ENCODE results near the gene CCDC93. TPM values are rescaled to one million over a fixed set of nuclear protein-coding genes. Genes with fewer than 3 reads are reported as not detected.

CCDC93 gene
- total and polyA plus RNA-seq, 4 donors: 9.6 to 45.6 (median 24.2) TPM

- peaks cover 0 to 3% (median 2%) of the 10 kb centered on the region in 4 donors for H3K9me3 ChIP-seq (ENCODE audit: control insufficient read depth in 4 of 4, insufficient read depth in 3 of 4, low read length in 3 of 4)
- DNase-seq (no peak), ATAC-seq (ENCODE audit: insufficient read depth, low FRiP score) (no peak)
- peaks cover 0 to 9% (median 5%) of the 10 kb centered on the region in 3 donors for H3K27me3 ChIP-seq (ENCODE audit: control insufficient read depth in 3 of 3, insufficient read depth in 3 of 3, low read length in 2 of 3)
- H3K9ac ChIP-seq (ENCODE audit: insufficient read depth in 1 of 2, low read length in 2 of 2): no peak overlapping the region
- no peaks in the 10 kb centered on the region for H3K36me3 ChIP-seq (ENCODE audit: control insufficient read depth in 4 of 4, insufficient read depth in 4 of 4, low read length in 4 of 4)
- no peaks in the 10 kb centered on the region for H3K4me1 ChIP-seq (ENCODE audit: control insufficient read depth in 5 of 5, insufficient read depth in 5 of 5, low read length in 5 of 5)
- no peak overlapping the region for H3K4me3 ChIP-seq
- no peak overlapping the region for H3K27ac ChIP-seq (ENCODE audit: low read depth in 1 of 2, low read length in 1 of 2)
- TF ChIP-seq, protein P1, sequence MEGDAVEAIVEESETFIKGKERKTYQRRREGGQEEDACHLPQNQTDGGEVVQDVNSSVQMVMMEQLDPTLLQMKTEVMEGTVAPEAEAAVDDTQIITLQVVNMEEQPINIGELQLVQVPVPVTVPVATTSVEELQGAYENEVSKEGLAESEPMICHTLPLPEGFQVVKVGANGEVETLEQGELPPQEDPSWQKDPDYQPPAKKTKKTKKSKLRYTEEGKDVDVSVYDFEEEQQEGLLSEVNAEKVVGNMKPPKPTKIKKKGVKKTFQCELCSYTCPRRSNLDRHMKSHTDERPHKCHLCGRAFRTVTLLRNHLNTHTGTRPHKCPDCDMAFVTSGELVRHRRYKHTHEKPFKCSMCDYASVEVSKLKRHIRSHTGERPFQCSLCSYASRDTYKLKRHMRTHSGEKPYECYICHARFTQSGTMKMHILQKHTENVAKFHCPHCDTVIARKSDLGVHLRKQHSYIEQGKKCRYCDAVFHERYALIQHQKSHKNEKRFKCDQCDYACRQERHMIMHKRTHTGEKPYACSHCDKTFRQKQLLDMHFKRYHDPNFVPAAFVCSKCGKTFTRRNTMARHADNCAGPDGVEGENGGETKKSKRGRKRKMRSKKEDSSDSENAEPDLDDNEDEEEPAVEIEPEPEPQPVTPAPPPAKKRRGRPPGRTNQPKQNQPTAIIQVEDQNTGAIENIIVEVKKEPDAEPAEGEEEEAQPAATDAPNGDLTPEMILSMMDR (IDR thresholded peaks at IDR 0.05; ENCODE audit: control extremely low read depth, extremely low read depth): no peak
Measured at GRCh38 chr2:118031566-118031965, 17.7 kb upstream of the CCDC93 start.

GRCh38 chr2:118029025-118029424 is 15.2 kb upstream of the CCDC93 start:
- TF ChIP-seq, protein P1 (IDR thresholded peaks at IDR 0.05; ENCODE audit: control extremely low read depth, extremely low read depth): no peak
- H3K4me3 ChIP-seq: no peak overlapping the region
- WGBS, 2 donors: 81 to 93% methylated on average over 5 to 6 of the region's 6 CpGs

GRCh38 chr2:118021356-118021755 is 7.5 kb upstream of the CCDC93 start:
- Histone ChIP-seq H3K36me3 (ENCODE audit: control insufficient read depth in 4 of 4, insufficient read depth in 4 of 4, low read length in 4 of 4) (no peaks in the 10 kb centered on the region), H3K9me3 (ENCODE audit: control insufficient read depth in 4 of 4, insufficient read depth in 3 of 4, low read length in 3 of 4) (no peaks in the 10 kb centered on the region), H3K4me1 (ENCODE audit: control insufficient read depth in 5 of 5, insufficient read depth in 5 of 5, low read length in 5 of 5) (no peaks in the 10 kb centered on the region), H3K27ac (ENCODE audit: low read depth in 1 of 2, low read length in 1 of 2) (no peak overlapping the region), H3K27me3 (ENCODE audit: control insufficient read depth in 3 of 3, insufficient read depth in 3 of 3, low read length in 2 of 3) (peaks cover 0 to 10% (median 6%) of the 10 kb centered on the region in 3 donors), H3K9ac (ENCODE audit: insufficient read depth in 1 of 2, low read length in 2 of 2) (no peak overlapping the region), H3K4me3 (no peak overlapping the region)
- TF ChIP-seq, protein P1 (IDR thresholded peaks at IDR 0.05; ENCODE audit: control extremely low read depth, extremely low read depth): no peak
- ATAC-seq (ENCODE audit: insufficient read depth, low FRiP score) (no peak), DNase-seq (no peak)

More at GRCh38 chr2:118029025-118029424, 15.2 kb upstream of the CCDC93 start:
- Histone ChIP-seq H3K9me3 (ENCODE audit: control insufficient read depth in 4 of 4, insufficient read depth in 3 of 4, low read length in 3 of 4) (no peaks in the 10 kb centered on the region), H3K27ac (ENCODE audit: low read depth in 1 of 2, low read length in 1 of 2) (no peak overlapping the region), H3K27me3 (ENCODE audit: control insufficient read depth in 3 of 3, insufficient read depth in 3 of 3, low read length in 2 of 3) (peaks cover 0 to 10% (median 1%) of the 10 kb centered on the region in 3 donors), H3K9ac (ENCODE audit: insufficient read depth in 1 of 2, low read length in 2 of 2) (no peak overlapping the region), H3K36me3 (ENCODE audit: control insufficient read depth in 4 of 4, insufficient read depth in 4 of 4, low read length in 4 of 4) (no peaks in the 10 kb centered on the region), H3K4me1 (ENCODE audit: control insufficient read depth in 5 of 5, insufficient read depth in 5 of 5, low read length in 5 of 5) (no peaks in the 10 kb centered on the region)
- ATAC-seq (ENCODE audit: insufficient read depth, low FRiP score) (no peak), DNase-seq (no peak)

DNA sequence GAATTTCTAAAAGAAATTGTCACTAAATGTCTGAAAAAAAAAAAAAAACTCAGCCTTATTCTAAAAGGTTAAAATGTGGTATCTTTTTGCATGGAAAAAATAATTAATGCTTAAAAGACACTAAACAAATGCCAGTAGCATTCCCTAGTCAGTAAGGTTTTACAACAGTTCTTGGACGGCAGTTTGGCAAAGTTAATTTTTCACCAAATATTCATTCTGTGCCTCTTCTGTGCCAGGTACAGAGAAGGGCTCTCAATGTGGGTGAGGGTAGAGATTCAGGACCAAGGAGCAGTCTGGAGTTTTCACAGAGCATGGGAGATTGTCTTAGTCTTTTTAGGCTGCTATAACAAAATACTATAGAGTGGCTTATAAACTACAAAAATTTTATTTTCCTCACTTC is 6.0 kb upstream of the CCDC93 start:
- DNase-seq (no peak), ATAC-seq (ENCODE audit: insufficient read depth, low FRiP score) (no peak)
- H3K9ac ChIP-seq (ENCODE audit: insufficient read depth in 1 of 2, low read length in 2 of 2): no peak overlapping the region
- 73 to 83% methylated on average over 1 of the region's 1 CpG for WGBS, 2 donors
- no peaks in the 10 kb centered on the region for H3K36me3 ChIP-seq (ENCODE audit: control insufficient read depth in 4 of 4, insufficient read depth in 4 of 4, low read length in 4 of 4)
- H3K27ac ChIP-seq (ENCODE audit: low read depth in 1 of 2, low read length in 1 of 2): no peak overlapping the region
- peaks cover 0 to 2% (median 0%) of the 10 kb centered on the region in 5 donors for H3K4me1 ChIP-seq (ENCODE audit: control insufficient read depth in 5 of 5, insufficient read depth in 5 of 5, low read length in 5 of 5)
- H3K9me3 ChIP-seq (ENCODE audit: control insufficient read depth in 4 of 4, insufficient read depth in 3 of 4, low read length in 3 of 4): no peaks in the 10 kb centered on the region
- peaks cover 0 to 13% (median 6%) of the 10 kb centered on the region in 3 donors for H3K27me3 ChIP-seq (ENCODE audit: control insufficient read depth in 3 of 3, insufficient read depth in 3 of 3, low read length in 2 of 3)
- H3K4me3 ChIP-seq: no peak overlapping the region
- TF ChIP-seq, protein P1 (IDR thresholded peaks at IDR 0.05; ENCODE audit: control extremely low read depth, extremely low read depth): no peak
